NT2/D1 (cell line): ENCODE data around the gene PRRG3.

ENCODE experiments used
- DNase-seq: peaks from one replicate; pipeline ENCODE4 v3.0.0-alpha.2; 2011; ENCODE audit warnings: low read depth, low spot score
- H3K27me3 ChIP-seq: 2 replicates; pipeline ENCODE4 v1.6.0; 2011; ENCODE audit warnings: mild to moderate bottlenecking; ENCODE audit not compliant: insufficient read length, insufficient read depth
- H3K36me3 ChIP-seq: 2 replicates; pipeline ENCODE4 v1.6.1; 2011; ENCODE audit warnings: mild to moderate bottlenecking, low read length, mixed read lengths; ENCODE audit not compliant: insufficient read depth, insufficient read length
- H3K4me1 ChIP-seq: 2 replicates; pipeline ENCODE4 v1.5.1; 2011; ENCODE audit not compliant: insufficient read depth, insufficient read length
- H3K4me3 ChIP-seq: 2 replicates; pipeline ENCODE4 v1.5.1; 2011; ENCODE audit warnings: low read depth; ENCODE audit not compliant: insufficient read length
- H3K9ac ChIP-seq: 2 replicates; pipeline ENCODE4 v1.6.0; 2011; ENCODE audit warnings: low read depth; ENCODE audit not compliant: insufficient read length
- H3K9me3 ChIP-seq: 2 replicates; pipeline ENCODE4 v1.5.1; 2011; ENCODE audit warnings: mild to moderate bottlenecking, low read length; ENCODE audit not compliant: insufficient read depth
- SUZ12 ChIP-seq: IDR thresholded peaks from 2 replicates; pipeline ENCODE4 v1.6.1; 2011; ENCODE audit not compliant: insufficient read length, insufficient read depth; ENCODE audit errors: extremely low read depth
- YY1 ChIP-seq: IDR thresholded peaks from 2 replicates; pipeline ENCODE4 v1.6.1; 2011; ENCODE audit not compliant: insufficient read length, insufficient read depth
- ZNF274 ChIP-seq: IDR thresholded peaks from 2 replicates; pipeline ENCODE4 v1.6.1; 2011; ENCODE audit warnings: mild to moderate bottlenecking, low read depth, low read length

PRRG3 gene

DNA sequence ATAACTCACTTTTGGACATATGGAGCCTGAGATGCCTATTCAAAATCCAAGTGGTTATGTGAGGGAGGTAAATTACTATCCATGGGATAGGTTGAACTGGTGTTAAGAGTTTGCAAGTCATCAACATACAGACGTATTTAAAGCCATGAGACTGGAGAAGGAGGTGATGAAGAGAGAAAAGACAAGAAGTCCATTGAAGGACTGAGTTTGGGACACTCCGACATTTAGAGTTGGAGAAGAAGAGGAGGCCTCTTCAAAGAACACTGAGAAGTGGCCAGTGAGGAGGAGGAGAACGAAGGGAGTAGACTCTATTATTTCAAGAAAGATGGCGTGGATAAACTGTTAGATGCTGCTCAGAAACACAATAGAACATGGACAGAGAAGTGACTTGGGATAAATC, 39.2 kb downstream of the PRRG3 start, which contains the start of gene CNGA2:
Gene CNGA2, plus strand, starts transcription at position 301 of the 400 bp plus-strand sequence. CDS start 3,738 bp downstream, outside the sequence.
- Histone ChIP-seq H3K4me3 (no peak within 1 kb of the TSS), H3K9me3 (no peaks in the 10 kb centered on the region), H3K4me1 (no peaks in the 10 kb centered on the region), H3K36me3 (no peaks in the 10 kb centered on the region), H3K9ac (no peak within 1 kb of the TSS), H3K27me3 (no peaks in the 10 kb centered on the region)
- DNase-seq = no peak
- TF ChIP-seq ZNF274 (no peak), YY1 (no peak), SUZ12 (no peak)

DNA sequence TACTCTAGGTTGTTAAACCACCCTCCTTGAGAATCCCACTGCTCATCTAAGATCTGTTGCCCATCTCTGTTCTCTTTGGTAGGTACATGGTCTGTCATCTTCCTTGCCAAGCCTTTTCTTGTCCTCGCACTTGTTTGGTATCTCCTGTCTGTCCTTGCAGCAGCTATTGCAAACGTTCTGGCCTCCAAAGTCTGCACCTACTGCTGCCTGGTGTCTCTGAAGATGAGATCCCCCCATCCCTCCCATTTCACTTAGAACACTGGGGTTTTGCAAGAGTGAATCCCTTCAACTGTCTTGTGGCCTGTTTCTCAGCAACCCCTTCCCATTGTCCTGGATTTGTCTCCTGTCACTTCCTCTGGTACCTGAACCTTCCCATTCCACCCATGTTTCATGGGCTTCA, 40.0 kb downstream of the PRRG3 start:
- TF ChIP-seq ZNF274 (no peak), YY1 (no peak), SUZ12 (no peak)

DNA sequence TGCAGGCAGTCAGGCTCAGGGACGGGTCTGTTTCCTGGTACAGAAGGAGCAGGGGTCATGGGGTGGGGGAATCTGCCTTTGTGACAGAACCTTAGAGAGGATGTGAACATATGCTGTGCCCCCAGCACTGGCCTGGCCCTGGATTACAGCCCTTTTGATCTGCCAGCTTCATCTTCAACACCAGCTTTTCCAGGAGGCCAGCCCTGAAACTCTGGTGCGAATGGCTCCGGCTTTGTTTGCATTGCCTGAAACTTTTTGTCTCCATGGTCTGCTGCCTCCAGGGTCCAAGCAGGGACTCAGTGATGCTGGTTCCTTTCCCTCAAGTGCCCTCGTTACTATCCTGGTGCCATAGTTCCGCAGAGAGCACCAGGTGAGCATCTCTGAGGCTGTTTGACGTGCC, 41.4 kb downstream of the PRRG3 start:
- DNase-seq = no peak
- H3K4me3 ChIP-seq = no peak overlapping the region
- no peaks in the 10 kb centered on the region for H3K36me3 ChIP-seq
- no peaks in the 10 kb centered on the region for H3K9me3 ChIP-seq
- TF ChIP-seq ZNF274 = no peak
- TF ChIP-seq YY1 = no peak
- TF ChIP-seq SUZ12 = no peak
- no peaks in the 10 kb centered on the region for H3K27me3 ChIP-seq
- no peaks in the 10 kb centered on the region for H3K4me1 ChIP-seq
- H3K9ac ChIP-seq = no peak overlapping the region

More for the DNA sequence above, 40.0 kb downstream of the PRRG3 start:
- Histone ChIP-seq H3K9ac (no peak overlapping the region), H3K4me3 (no peak overlapping the region), H3K4me1 (no peaks in the 10 kb centered on the region), H3K9me3 (no peaks in the 10 kb centered on the region), H3K36me3 (no peaks in the 10 kb centered on the region), H3K27me3 (no peaks in the 10 kb centered on the region)
- DNase-seq = no peak

DNA sequence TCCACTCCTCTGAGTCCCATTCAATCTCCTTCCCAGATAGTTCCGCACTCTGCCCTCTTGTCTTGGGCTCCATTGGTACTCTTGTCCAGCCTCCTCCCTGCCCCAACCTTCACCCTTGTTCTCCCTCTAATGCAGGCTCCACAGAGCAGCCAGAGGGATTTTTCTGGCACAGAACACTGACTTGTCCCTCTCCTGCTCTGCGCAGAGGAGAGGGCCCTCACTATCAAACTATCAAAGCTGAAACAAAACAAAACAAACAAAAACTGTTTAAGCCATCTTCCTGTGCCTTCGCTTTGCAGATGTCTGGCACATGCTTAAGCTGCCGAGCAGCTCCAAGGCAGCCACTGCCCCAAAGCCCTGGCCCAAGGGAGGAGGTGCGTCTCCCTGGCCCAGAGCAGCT, 42.2 kb downstream of the PRRG3 start:
- TF ChIP-seq ZNF274 (no peak), SUZ12 (no peak), YY1 (no peak)
- Histone ChIP-seq H3K27me3 (no peaks in the 10 kb centered on the region), H3K9ac (no peak overlapping the region), H3K4me1 (no peaks in the 10 kb centered on the region), H3K4me3 (no peak overlapping the region), H3K36me3 (no peaks in the 10 kb centered on the region), H3K9me3 (no peaks in the 10 kb centered on the region)
- no peak for DNase-seq

DNA sequence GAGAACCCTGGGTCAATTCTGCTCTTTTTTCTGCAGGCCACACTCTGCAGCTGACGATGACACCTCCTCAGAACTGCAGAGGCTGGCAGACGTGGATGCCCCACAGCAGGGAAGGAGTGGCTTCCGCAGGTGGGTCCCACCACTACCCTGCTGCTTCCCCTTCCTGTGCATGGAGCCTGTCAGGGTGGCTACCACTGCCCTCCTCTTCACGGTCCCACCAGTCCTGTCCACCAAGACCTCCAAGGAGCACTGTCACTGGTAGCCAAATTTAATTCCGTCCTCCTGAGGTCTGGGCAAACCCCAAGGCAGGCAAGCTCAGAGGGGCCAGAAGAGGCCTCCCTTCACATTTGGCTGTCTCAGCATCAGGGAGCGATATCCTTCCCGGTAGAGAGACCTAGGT, 43.5 kb downstream of the PRRG3 start:
- TF ChIP-seq YY1 (no peak), SUZ12 (no peak), ZNF274 (no peak)
- H3K27me3 ChIP-seq = no peaks in the 10 kb centered on the region
- H3K4me1 ChIP-seq = no peaks in the 10 kb centered on the region
- no peak for DNase-seq
- no peaks in the 10 kb centered on the region for H3K9me3 ChIP-seq
- H3K9ac ChIP-seq = no peak overlapping the region
- no peaks in the 10 kb centered on the region for H3K36me3 ChIP-seq
- H3K4me3 ChIP-seq = no peak overlapping the region

DNA sequence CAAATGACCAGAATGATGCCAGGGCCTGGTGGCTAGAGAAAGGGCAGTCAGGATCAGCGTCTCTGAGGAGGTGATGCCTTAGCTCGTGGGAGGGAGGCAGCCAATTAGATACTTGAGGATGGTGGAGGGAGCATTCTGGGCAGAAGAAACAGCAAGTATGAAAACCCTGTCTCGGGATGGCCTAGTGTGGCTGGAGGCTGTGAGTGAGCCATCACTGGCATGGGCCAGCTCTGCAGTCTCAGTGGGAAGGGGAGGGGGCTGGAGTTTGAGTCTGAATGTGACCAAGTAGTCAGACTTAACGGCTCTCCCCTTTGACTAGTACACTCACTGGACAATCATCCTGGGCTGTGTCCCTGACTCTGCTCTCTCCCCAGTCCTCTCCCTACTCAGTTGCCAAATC, 46.3 kb downstream of the PRRG3 start:
- Histone ChIP-seq H3K36me3 (no peaks in the 10 kb centered on the region), H3K27me3 (no peaks in the 10 kb centered on the region), H3K4me1 (no peaks in the 10 kb centered on the region), H3K4me3 (no peak overlapping the region), H3K9ac (no peak overlapping the region), H3K9me3 (no peaks in the 10 kb centered on the region)
- no peak for DNase-seq
- TF ChIP-seq ZNF274 = no peak
- no peak for TF ChIP-seq SUZ12
- no peak for TF ChIP-seq YY1

DNA sequence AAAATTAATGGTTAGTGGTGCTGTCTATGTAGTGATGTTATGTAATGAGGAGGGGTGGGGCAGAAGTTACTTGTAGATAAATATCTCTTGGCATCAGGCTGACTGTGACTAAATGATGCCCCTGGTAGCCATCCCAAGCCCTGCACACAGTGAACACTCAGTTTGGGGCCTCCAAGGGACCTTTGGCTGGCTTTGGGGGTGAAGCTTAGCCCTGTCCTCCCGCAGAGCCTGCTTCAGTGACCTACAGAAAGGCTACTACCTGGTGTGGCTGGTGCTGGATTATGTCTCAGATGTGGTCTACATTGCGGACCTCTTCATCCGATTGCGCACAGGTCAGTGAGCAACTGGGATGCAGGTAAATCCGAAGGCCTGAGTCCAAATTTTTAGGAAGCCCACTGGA, 47.1 kb downstream of the PRRG3 start:
- Histone ChIP-seq H3K4me3 (no peak overlapping the region), H3K9me3 (no peaks in the 10 kb centered on the region), H3K4me1 (no peaks in the 10 kb centered on the region), H3K9ac (no peak overlapping the region), H3K27me3 (no peaks in the 10 kb centered on the region), H3K36me3 (no peaks in the 10 kb centered on the region)
- DNase-seq = no peak
- no peak for TF ChIP-seq YY1
- no peak for TF ChIP-seq ZNF274
- no peak for TF ChIP-seq SUZ12

DNA sequence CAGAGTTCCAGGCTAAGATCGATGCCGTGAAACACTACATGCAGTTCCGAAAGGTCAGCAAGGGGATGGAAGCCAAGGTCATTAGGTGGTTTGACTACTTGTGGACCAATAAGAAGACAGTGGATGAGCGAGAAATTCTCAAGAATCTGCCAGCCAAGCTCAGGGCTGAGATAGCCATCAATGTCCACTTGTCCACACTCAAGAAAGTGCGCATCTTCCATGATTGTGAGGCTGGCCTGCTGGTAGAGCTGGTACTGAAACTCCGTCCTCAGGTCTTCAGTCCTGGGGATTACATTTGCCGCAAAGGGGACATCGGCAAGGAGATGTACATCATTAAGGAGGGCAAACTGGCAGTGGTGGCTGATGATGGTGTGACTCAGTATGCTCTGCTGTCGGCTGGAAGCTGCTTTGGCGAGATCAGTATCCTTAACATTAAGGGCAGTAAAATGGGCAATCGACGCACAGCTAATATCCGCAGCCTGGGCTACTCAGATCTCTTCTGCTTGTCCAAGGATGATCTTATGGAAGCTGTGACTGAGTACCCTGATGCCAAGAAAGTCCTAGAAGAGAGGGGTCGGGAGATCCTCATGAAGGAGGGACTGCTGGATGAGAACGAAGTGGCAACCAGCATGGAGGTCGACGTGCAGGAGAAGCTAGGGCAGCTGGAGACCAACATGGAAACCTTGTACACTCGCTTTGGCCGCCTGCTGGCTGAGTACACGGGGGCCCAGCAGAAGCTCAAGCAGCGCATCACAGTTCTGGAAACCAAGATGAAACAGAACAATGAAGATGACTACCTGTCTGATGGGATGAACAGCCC, 48.6 kb downstream of the PRRG3 start:
- Histone ChIP-seq H3K9ac (no peak overlapping the region), H3K27me3 (no peaks in the 10 kb centered on the region), H3K4me3 (no peak overlapping the region), H3K9me3 (no peaks in the 10 kb centered on the region), H3K36me3 (no peaks in the 10 kb centered on the region), H3K4me1 (no peaks in the 10 kb centered on the region)
- no peak for DNase-seq
- TF ChIP-seq SUZ12 (no peak), ZNF274 (no peak), YY1 (no peak)
